Memory B cell (primary cell): ENCODE measurements around the gene S1PR2.
A peak's percentile ranks its signal among the peaks of the same experiment; 100 is the strongest.

Source experiments
- ATAC-seq: fragments of 150-1000 bp; cut with Tn5 transposase; 2 replicates; pipeline ENCODE4 v1.10.0; 2021; ENCODE audit warnings: low read depth, mild to moderate bottlenecking, moderate library complexity
- DNase-seq, 2 donors: peaks; one replicate each; pipeline ENCODE4 v3.0.0; 2022; ENCODE audit warnings: low spot score in 2 of 2
- H3K27ac Mint-ChIP-seq: one replicate; pipeline ENCODE4 v1.8.0; 2022; ENCODE audit warnings: mild to moderate bottlenecking, moderate library complexity, mixed read lengths
- H3K27me3 Mint-ChIP-seq: one replicate; pipeline ENCODE4 v1.8.0; 2022; ENCODE audit warnings: mixed read lengths
- H3K36me3 Mint-ChIP-seq: one replicate; pipeline ENCODE4 v1.8.0; 2022; ENCODE audit warnings: mild to moderate bottlenecking, mixed read lengths
- H3K4me1 Mint-ChIP-seq: one replicate; pipeline ENCODE4 v1.8.0; 2022; ENCODE audit warnings: mixed read lengths
- H3K4me3 Mint-ChIP-seq: one replicate; pipeline ENCODE4 v1.8.0; 2022; ENCODE audit warnings: mild to moderate bottlenecking, moderate library complexity, mixed read lengths
- H3K9me3 Mint-ChIP-seq: one replicate; pipeline ENCODE4 v1.8.0; 2022; ENCODE audit warnings: mixed read lengths

The S1PR2 gene

GRCh38 chr19:10260141-10260584 is 29.0 kb upstream of the S1PR2 start:
- DNase-seq, result no peak
- no peaks in the 10 kb centered on the region for H3K27me3 Mint-ChIP-seq
- peaks cover 18% of the 10 kb centered on the region for H3K36me3 Mint-ChIP-seq
- H3K27ac Mint-ChIP-seq, result no peak overlapping the region
- no peak for ATAC-seq
- no peaks in the 10 kb centered on the region for H3K4me1 Mint-ChIP-seq
- H3K9me3 Mint-ChIP-seq, result no peaks in the 10 kb centered on the region
- no peak overlapping the region for H3K4me3 Mint-ChIP-seq

GRCh38 chr19:10259162-10259905 is 28.2 kb upstream of the S1PR2 start:
- Mint-ChIP-seq H3K27me3 (no peaks in the 10 kb centered on the region), H3K9me3 (no peaks in the 10 kb centered on the region), H3K4me3 (no peak overlapping the region), H3K4me1 (peaks cover 1% of the 10 kb centered on the region), H3K27ac (no peak overlapping the region), H3K36me3 (peaks cover 21% of the 10 kb centered on the region)
- ATAC-seq (peak; percentile 89), DNase-seq (peak; percentile 85 to 86)

GRCh38 chr19:10258080-10258710 is 27.1 kb upstream of the S1PR2 start:
- H3K4me3 Mint-ChIP-seq, result no peak overlapping the region
- H3K9me3 Mint-ChIP-seq, result no peaks in the 10 kb centered on the region
- DNase-seq (no peak), ATAC-seq (no peak)
- no peaks in the 10 kb centered on the region for H3K27me3 Mint-ChIP-seq
- H3K36me3 Mint-ChIP-seq, result peaks cover 26% of the 10 kb centered on the region
- no peak overlapping the region for H3K27ac Mint-ChIP-seq
- H3K4me1 Mint-ChIP-seq, result peaks cover 8% of the 10 kb centered on the region

GRCh38 chr19:10256970-10257615 is 26.0 kb upstream of the S1PR2 start:
- Mint-ChIP-seq H3K9me3 (no peaks in the 10 kb centered on the region), H3K27ac (no peak overlapping the region), H3K4me1 (peaks cover 8% of the 10 kb centered on the region), H3K27me3 (no peaks in the 10 kb centered on the region), H3K36me3 (peaks cover 26% of the 10 kb centered on the region), H3K4me3 (no peak overlapping the region)
- ATAC-seq (no peak), DNase-seq (no peak)

GRCh38 chr19:10256551-10256950 is 25.4 kb upstream of the S1PR2 start:
- H3K9me3 Mint-ChIP-seq, result no peaks in the 10 kb centered on the region
- H3K36me3 Mint-ChIP-seq, result peaks cover 26% of the 10 kb centered on the region
- no peak overlapping the region for H3K4me3 Mint-ChIP-seq

GRCh38 chr19:10255358-10255757 is 24.2 kb upstream of the S1PR2 start:
- ATAC-seq, result no peak
- no peak overlapping the region for H3K4me3 Mint-ChIP-seq
- H3K27me3 Mint-ChIP-seq, result no peaks in the 10 kb centered on the region
- no peak overlapping the region for H3K27ac Mint-ChIP-seq
- DNase-seq, result no peak
- H3K4me1 Mint-ChIP-seq, result peaks cover 11% of the 10 kb centered on the region
- peaks cover 26% of the 10 kb centered on the region for H3K36me3 Mint-ChIP-seq
- H3K9me3 Mint-ChIP-seq, result no peaks in the 10 kb centered on the region

More at GRCh38 chr19:10256551-10256950, 25.4 kb upstream of the S1PR2 start:
- Mint-ChIP-seq H3K27me3 (no peaks in the 10 kb centered on the region), H3K27ac (no peak overlapping the region), H3K4me1 (peaks cover 8% of the 10 kb centered on the region)
- DNase-seq (no peak), ATAC-seq (no peak)

- no peak overlapping the region for H3K4me3 Mint-ChIP-seq
These were observed 23.1 kb upstream of the S1PR2 start for GRCh38 chr19:10254244-10254643.

GRCh38 chr19:10252707-10253106 is 21.6 kb upstream of the S1PR2 start:
- Mint-ChIP-seq H3K4me3 (peak overlapping the region; percentile 100), H3K27ac (peak overlapping the region; percentile 95), H3K36me3 (peaks cover 22% of the 10 kb centered on the region), H3K27me3 (no peaks in the 10 kb centered on the region), H3K9me3 (no peaks in the 10 kb centered on the region), H3K4me1 (peaks cover 16% of the 10 kb centered on the region)
- ATAC-seq (no peak), DNase-seq (no peak)

More at GRCh38 chr19:10254244-10254643, 23.1 kb upstream of the S1PR2 start:
- peaks cover 13% of the 10 kb centered on the region for H3K4me1 Mint-ChIP-seq
- no peaks in the 10 kb centered on the region for H3K27me3 Mint-ChIP-seq
- H3K36me3 Mint-ChIP-seq, result peaks cover 26% of the 10 kb centered on the region
- ATAC-seq, result no peak
- H3K27ac Mint-ChIP-seq, result no peak overlapping the region
- H3K9me3 Mint-ChIP-seq, result no peaks in the 10 kb centered on the region
- no peak for DNase-seq

GRCh38 chr19:10251792-10252694 is 20.9 kb upstream of the S1PR2 start, which contains the start of gene MRPL4:
MRPL4 (plus strand) TSS chr19:10252214; CDS start chr19:10252254, 40 bp downstream.
- H3K9me3 Mint-ChIP-seq, result no peaks in the 10 kb centered on the region
- H3K4me1 Mint-ChIP-seq, result peaks cover 16% of the 10 kb centered on the region
- H3K27ac Mint-ChIP-seq, result peak within 1 kb of the TSS; percentile 95
- peaks cover 15% of the 10 kb centered on the region for H3K36me3 Mint-ChIP-seq
- H3K4me3 Mint-ChIP-seq, result peak within 1 kb of the TSS; percentile 100
- DNase-seq (peak; percentile 92), ATAC-seq (peak; percentile 92)
- no peaks in the 10 kb centered on the region for H3K27me3 Mint-ChIP-seq

- Mint-ChIP-seq H3K4me1 (peaks cover 17% of the 10 kb centered on the region), H3K27me3 (no peaks in the 10 kb centered on the region), H3K36me3 (no peaks in the 10 kb centered on the region), H3K4me3 (no peak overlapping the region), H3K27ac (no peak overlapping the region), H3K9me3 (no peaks in the 10 kb centered on the region)
- DNase-seq, result no peak
- ATAC-seq, result no peak
These were observed 15.4 kb upstream of the S1PR2 start for GRCh38 chr19:10246511-10246910.

GRCh38 chr19:10245189-10245939 is 14.2 kb upstream of the S1PR2 start:
- Mint-ChIP-seq H3K27ac (no peak overlapping the region), H3K9me3 (no peaks in the 10 kb centered on the region), H3K27me3 (no peaks in the 10 kb centered on the region), H3K4me3 (no peak overlapping the region), H3K36me3 (no peaks in the 10 kb centered on the region), H3K4me1 (peaks cover 15% of the 10 kb centered on the region)
- DNase-seq, result no peak
- peak; percentile 78 for ATAC-seq

- no peaks in the 10 kb centered on the region for H3K9me3 Mint-ChIP-seq
- peaks cover 21% of the 10 kb centered on the region for H3K4me1 Mint-ChIP-seq
- no peak overlapping the region for H3K4me3 Mint-ChIP-seq
- ATAC-seq (no peak), DNase-seq (no peak)
- H3K27me3 Mint-ChIP-seq, result no peaks in the 10 kb centered on the region
- no peaks in the 10 kb centered on the region for H3K36me3 Mint-ChIP-seq
- H3K27ac Mint-ChIP-seq, result no peak overlapping the region
These were observed 12.5 kb upstream of the S1PR2 start for GRCh38 chr19:10243606-10244005.
